ENCODE measurements around the gene PPM1H.

GRCh38 chr12:62649412-62650138, 285.4 kb downstream of the PPM1H start:
- no peak for TF ChIP-seq CTCF (IDR thresholded peaks at IDR 0.05)
- TF ChIP-seq POLR2A (IDR thresholded peaks at IDR 0.05), result no peak
- no peak for TF ChIP-seq POLR2AphosphoS5 (IDR thresholded peaks at IDR 0.05)
- TF ChIP-seq EP300 (IDR thresholded peaks at IDR 0.05), result no peak

All from stomach (tissue), 4 donors.